Endothelial cell of umbilical vein (primary cell): ENCODE results near the gene SPIRE2. TPM values are rescaled to one million over a fixed set of nuclear protein-coding genes. Genes with fewer than 3 reads are reported as not detected.

Source experiments
- BruUV-seq: library from RNA; stranded (reverse); fragments of 400-500 nt; replicated peaks from 2 replicates; lab custom pipeline; 2021; lab: Mats Ljungman, UMichigan
- CTCF ChIA-PET: fragments of 300-600, 350-600 bp; sonication (Branson Sonifier 250); formaldehyde crosslinking; loops from one replicate; lab custom pipeline; 2021; ENCODE audit warnings: antibody characterized with exemption, inconsistent platforms; lab: Charles Lee
- POLR2A ChIA-PET: fragments of 300-600, 350-600 bp; sonication (Branson Sonifier 250); formaldehyde crosslinking; loops from one replicate; lab custom pipeline; 2021; ENCODE audit warnings: antibody characterized with exemption, inconsistent platforms; lab: Charles Lee
- DNase-seq: peaks from one replicate; pipeline ENCODE4 v3.0.0-alpha.2; 2011; ENCODE audit warnings: low read depth, low spot score
- FAIRE-seq: peaks from 2 replicates; lab custom pipeline; 2011; peaks lifted over from hg19 to GRCh38; lab: Jason Lieb, UNC
- H2AFZ ChIP-seq: 2 replicates; pipeline ENCODE4 v1.6.0; 2012; ENCODE audit warnings: low read depth, low read length, control low read depth, inconsistent platforms
- H3K27ac ChIP-seq: 2 replicates; pipeline ENCODE4 v1.5.1; 2011; ENCODE audit warnings: low read depth, mild to moderate bottlenecking, control low read depth, low read length, moderate library complexity; ENCODE audit not compliant: insufficient read depth
- H3K27me3 ChIP-seq, 2 experiments: 2 replicates each; pipeline versions ENCODE4 v1.6.0 to v1.6.1; 2011; ENCODE audit warnings: low read length in 2 of 2, mixed read lengths in 1 of 2; ENCODE audit not compliant: control insufficient read depth in 2 of 2, insufficient read depth in 2 of 2
- H3K36me3 ChIP-seq, 2 experiments: 2 replicates in 1 of 2; 3 replicates in 1 of 2; pipeline ENCODE4 v1.5.1; 2011; ENCODE audit warnings: low read length in 2 of 2, mild to moderate bottlenecking in 1 of 2, moderate library complexity in 1 of 2; ENCODE audit not compliant: control insufficient read depth in 2 of 2, insufficient read depth in 2 of 2; ENCODE audit errors: extremely low read depth in 1 of 2
- H3K4me1 ChIP-seq: 3 replicates; pipeline ENCODE4 v1.5.1; 2011; ENCODE audit warnings: mild to moderate bottlenecking, low read length; ENCODE audit not compliant: control insufficient read depth, insufficient read depth; ENCODE audit errors: extremely low read depth
- H3K4me2 ChIP-seq: 2 replicates; pipeline ENCODE4 v1.6.1; 2011; ENCODE audit warnings: low read length, control low read depth, mixed read lengths; ENCODE audit not compliant: insufficient read depth
- H3K4me3 ChIP-seq, 3 experiments: fragments of 200-600 bp in 1 of 3; sonication (generic), shearing (Covaris generic) in 1 of 3; replicated peaks in 1 of 3; 2 replicates each; pipeline ENCODE4 v1.5.1; 2011 to 2016; ENCODE audit warnings: control low read depth in 3 of 3, low read length in 3 of 3, mild to moderate bottlenecking in 2 of 3, inconsistent platforms in 1 of 3, low read depth in 1 of 3, moderate library complexity in 1 of 3; ENCODE audit not compliant: insufficient read depth in 1 of 3
- H3K79me2 ChIP-seq: 2 replicates; pipeline ENCODE4 v1.6.0; 2012; ENCODE audit warnings: low read length, inconsistent platforms; ENCODE audit not compliant: control insufficient read depth, insufficient read depth
- H3K9ac ChIP-seq: replicated peaks from 2 replicates; pipeline ENCODE3; 2011; ENCODE audit warnings: low read length, control low read depth; ENCODE audit not compliant: insufficient read depth; ENCODE audit errors: extremely low read depth
- H3K9me1 ChIP-seq: replicated peaks from 3 replicates; pipeline ENCODE4 v1.6.0; 2011; ENCODE audit warnings: mild to moderate bottlenecking, low read length; ENCODE audit not compliant: control insufficient read depth, insufficient read depth; ENCODE audit errors: extremely low read depth
- H3K9me3 ChIP-seq: replicated peaks from 2 replicates; pipeline ENCODE4 v1.5.1; 2012; ENCODE audit warnings: low read length, inconsistent platforms; ENCODE audit not compliant: control insufficient read depth, insufficient read depth
- H4K20me1 ChIP-seq: replicated peaks from 2 replicates; pipeline ENCODE3; 2011; ENCODE audit warnings: mild to moderate bottlenecking, low read length; ENCODE audit not compliant: control insufficient read depth, insufficient read depth; ENCODE audit errors: extremely low read depth
- CTCF ChIP-seq, 2 donors: IDR thresholded peaks; 1 replicate in 1 of 2; 2 replicates in 1 of 2; pipeline ENCODE4 v1.5.1; 2011; ENCODE audit warnings: low read length in 2 of 2, mild to moderate bottlenecking in 2 of 2, moderate library complexity in 2 of 2, control low read depth in 1 of 2, inconsistent platforms in 1 of 2, low read depth in 1 of 2; ENCODE audit not compliant: insufficient read depth in 1 of 2; ENCODE audit errors: extremely low read depth in 1 of 2
- EZH2 ChIP-seq: IDR thresholded peaks from 2 replicates; pipeline ENCODE4 v1.6.1; 2012; ENCODE audit warnings: borderline replicate concordance, low read depth, mild to moderate bottlenecking, moderate library complexity, low read length, inconsistent platforms; ENCODE audit not compliant: severe bottlenecking
- FOS ChIP-seq: IDR thresholded peaks from 2 replicates; pipeline ENCODE4 v1.6.1; 2011; ENCODE audit warnings: mild to moderate bottlenecking, low read length, moderate library complexity, borderline replicate concordance; ENCODE audit not compliant: insufficient read depth
- GATA2 ChIP-seq: IDR thresholded peaks from 2 replicates; pipeline ENCODE4 v1.7.0; 2011; ENCODE audit warnings: low read depth, mild to moderate bottlenecking, moderate library complexity, mixed read lengths, low read length; ENCODE audit not compliant: insufficient read length, insufficient read depth
- JUN ChIP-seq: IDR thresholded peaks from 2 replicates; pipeline ENCODE4 v1.6.1; 2011; ENCODE audit warnings: borderline replicate concordance, low read depth; ENCODE audit not compliant: insufficient read length, insufficient read depth
- MYC ChIP-seq: IDR thresholded peaks from one replicate; pipeline ENCODE4 v1.6.1; 2011; ENCODE audit warnings: mild to moderate bottlenecking, low read depth, low read length
- POLR2A ChIP-seq: IDR thresholded peaks from 2 replicates; pipeline ENCODE4 v1.6.1; 2012; ENCODE audit warnings: low read depth, mild to moderate bottlenecking, control low read depth, low read length
- POLR2AphosphoS5 ChIP-seq: IDR thresholded peaks from 2 replicates; pipeline ENCODE4 v1.6.1; 2012; ENCODE audit warnings: low read depth, mild to moderate bottlenecking, control low read depth, low read length, moderate library complexity; ENCODE audit not compliant: insufficient read depth
- dilution Hi-C: fragments of 300-500 bp; cut with MboI; formaldehyde crosslinking; loops from one replicate; pipeline ENCODE4 v1.15.0; 2019; ENCODE audit warnings: low sequenced_read_pairs; ENCODE audit not compliant: extremely low pct_ligation_motif_present
- intact Hi-C: fragments of 100-400 bp; cut with micrococcal nuclease; formaldehyde crosslinking; loops from one replicate; pipeline ENCODE4 v1.10.0; 2022
- polyA plus RNA-seq, 4 experiments: library from polyadenylated mRNA; depleted of rRNA in 3 of 4; stranded (reverse) in 3 of 4; unstranded in 1 of 4; fragments of >200 nt; gene quantifications; 2 replicates each; pipeline versions ENCODE4 v1.2.1 to v1.2.3, GENCODE V29; 2011 to 2012; ENCODE audit warnings: missing spikeins in 1 of 4
- total RNA-seq: library from RNA; stranded (reverse); gene quantifications from 2 replicates; pipeline ENCODE4 v1.2.3, GENCODE V29; 2021
- TF ChIP-seq, protein P1 (sequence below): IDR thresholded peaks from 2 replicates; pipeline ENCODE4 v1.6.1; 2011; ENCODE audit not compliant: insufficient read depth, insufficient read length

The SPIRE2 gene
- total and polyA plus RNA-seq, 2 donors (not counting 3 experiments of a cell fraction or from before 2014, with no cell fraction given): 1.2 to 3.1 TPM

DNA sequence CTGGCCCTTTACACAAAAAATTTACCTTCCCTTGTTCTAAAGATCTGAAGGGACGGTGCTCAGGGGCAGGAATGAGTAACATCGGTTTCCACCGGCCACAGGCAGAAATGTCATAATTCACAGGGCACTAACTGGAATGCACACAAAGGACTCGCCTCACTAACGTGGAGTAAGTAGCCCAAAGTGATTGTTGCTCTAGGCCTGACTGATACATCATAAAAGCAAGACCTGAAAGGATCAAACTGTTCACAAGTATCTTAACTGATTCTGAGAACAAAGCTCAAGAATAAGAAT lies 36.2 kb downstream of the SPIRE2 start:
- H2AFZ ChIP-seq: peak overlapping the region; percentile 71
- TSS peak; percentile 19 for BruUV-seq
- intact Hi-C loops: loop anchor here (1.0 to 5.0 kb wide), 3 partner anchors 9 to 142 kb away; partner anchors contain the start of genes TCF25, VPS9D1 and ZNF276
- peak; percentile 53 for DNase-seq
- H3K9me3 ChIP-seq: peaks cover 2% of the 10 kb centered on the region
- POLR2A ChIA-PET: interaction anchor here (1.8 kb wide), 1 partner anchor 9 kb away, joined by 5 read pairs; the partner anchor contains the start of gene TCF25
- peak overlapping the region in 1 of 3 experiments; percentile 11 for H3K4me3 ChIP-seq
- H3K36me3 ChIP-seq: no peaks in the 10 kb centered on the region
- CTCF ChIA-PET: interaction anchor here (0.6 to 2.5 kb wide), 5 partner anchors 112 to 193 kb away, joined by 3 to 11 read pairs (median 3); no protein-coding TSS in a partner anchor
- TF ChIP-seq POLR2A (no peak), EZH2 (no peak), JUN (no peak), POLR2AphosphoS5 (no peak), MYC (no peak), GATA2 (no peak), FOS (no peak), CTCF (IDR thresholded peaks at IDR 0.05; ENCODE audit: extremely low read depth in 1 of 2, insufficient read depth in 1 of 2, low read depth in 1 of 2, low read length in 2 of 2) (no peak)
- TF ChIP-seq, protein P1, sequence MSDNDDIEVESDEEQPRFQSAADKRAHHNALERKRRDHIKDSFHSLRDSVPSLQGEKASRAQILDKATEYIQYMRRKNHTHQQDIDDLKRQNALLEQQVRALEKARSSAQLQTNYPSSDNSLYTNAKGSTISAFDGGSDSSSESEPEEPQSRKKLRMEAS: no peak
- dilution Hi-C loops: no loop called here
- H3K9ac ChIP-seq: peak overlapping the region; percentile 45
- H3K9me1 ChIP-seq: no peaks in the 10 kb centered on the region
- peak overlapping the region; percentile 87 for H3K27ac ChIP-seq
- FAIRE-seq: no peak
- peaks cover 16% of the 10 kb centered on the region for H3K4me1 ChIP-seq
- H4K20me1 ChIP-seq: no peaks in the 10 kb centered on the region
- no peaks in the 10 kb centered on the region for H3K79me2 ChIP-seq
- H3K4me2 ChIP-seq: peak overlapping the region; percentile 54
- no peaks in the 10 kb centered on the region for H3K27me3 ChIP-seq
